A549 (cell line): ENCODE data around the gene LANCL1.

Experiments
- CHD4 ChIP-seq: fragments of 200-600 bp; sonication (generic); IDR thresholded peaks from 2 replicates; pipeline ENCODE4 v1.6.1; 2016; ENCODE audit warnings: antibody characterized with exemption, mild to moderate bottlenecking, borderline replicate concordance
- GATA3 ChIP-seq: IDR thresholded peaks from 2 replicates; pipeline ENCODE4 v1.6.1; 2012; ENCODE audit warnings: borderline replicate concordance
- HDAC2 ChIP-seq: fragments of 200-600 bp; sonication (generic); IDR thresholded peaks from 2 replicates; pipeline ENCODE4 v1.6.1; 2016
- HOXB5 ChIP-seq: fragments of 250-450 bp; sonication (Bioruptor Pico); IDR thresholded peaks from 2 replicates; pipeline ENCODE4 v1.5.0; 2020; ENCODE audit warnings: mild to moderate bottlenecking, moderate library complexity
- MYC ChIP-seq: IDR thresholded peaks from 2 replicates; pipeline ENCODE4 v1.6.1; 2012; ENCODE audit warnings: mild to moderate bottlenecking, inconsistent platforms, low read length, improper control_type of control experiment, borderline replicate concordance
- NPAS2 ChIP-seq: fragments of 250-450 bp; sonication (Bioruptor Pico); IDR thresholded peaks from 2 replicates; pipeline ENCODE4 v1.8.0; 2022; ENCODE audit warnings: mild to moderate bottlenecking, moderate library complexity, borderline replicate concordance
- POLR2A ChIP-seq: IDR thresholded peaks from 2 replicates; pipeline ENCODE4 v1.6.1; 2012; ENCODE audit warnings: mild to moderate bottlenecking, low read length
- POLR2AphosphoS2 ChIP-seq: conservative IDR thresholded peaks from 2 replicates; pipeline ENCODE4 v1.6.1; 2012; ENCODE audit warnings: low read length, improper control_type of control experiment, inconsistent platforms
- TF ChIP-seq, protein P1 (sequence below): IDR thresholded peaks from 2 replicates; pipeline ENCODE4 v1.6.1; 2012
- TF ChIP-seq, protein P2 (sequence below): fragments of 150-350 bp; IDR thresholded peaks from 2 replicates; pipeline ENCODE4 v1.6.1; 2014; ENCODE audit warnings: low read depth, mild to moderate bottlenecking, low read length
- TF ChIP-seq, protein P3 (sequence below): fragments of >200 bp; sonication (Bioruptor Twin); formaldehyde crosslinking; IDR thresholded peaks from 3 replicates; pipeline ENCODE4 v1.5.1; 2016

DNA sequence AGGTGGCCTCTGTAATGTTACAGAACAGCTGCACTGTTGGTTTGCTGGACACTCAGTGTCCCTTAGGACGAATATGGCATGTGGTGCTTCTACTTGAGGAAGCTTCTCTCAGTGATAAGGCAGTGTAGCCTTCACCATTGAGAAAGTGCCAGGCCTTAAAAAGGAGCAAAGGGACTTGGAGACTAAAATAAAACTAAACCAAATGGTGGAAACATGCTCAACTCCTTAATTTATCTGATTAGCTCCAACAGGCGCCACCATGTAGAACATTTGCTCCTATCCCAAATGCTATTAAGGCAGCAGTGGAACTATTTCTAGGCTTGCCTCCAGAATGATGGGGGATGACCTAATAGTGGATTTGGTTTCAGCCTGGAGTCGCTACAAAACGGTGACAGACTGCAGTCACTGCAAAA, 84.1 kb downstream of the LANCL1 start:
- TF ChIP-seq POLR2A (no peak), CHD4 (no peak), NPAS2 (CRISPR knock-in tag) (no peak), GATA3 (no peak), HDAC2 (no peak), MYC (no peak), HOXB5 (no peak), POLR2AphosphoS2 (no peak)
- TF ChIP-seq, protein P1, sequence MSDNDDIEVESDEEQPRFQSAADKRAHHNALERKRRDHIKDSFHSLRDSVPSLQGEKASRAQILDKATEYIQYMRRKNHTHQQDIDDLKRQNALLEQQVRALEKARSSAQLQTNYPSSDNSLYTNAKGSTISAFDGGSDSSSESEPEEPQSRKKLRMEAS = no peak
- TF ChIP-seq, protein P2, sequence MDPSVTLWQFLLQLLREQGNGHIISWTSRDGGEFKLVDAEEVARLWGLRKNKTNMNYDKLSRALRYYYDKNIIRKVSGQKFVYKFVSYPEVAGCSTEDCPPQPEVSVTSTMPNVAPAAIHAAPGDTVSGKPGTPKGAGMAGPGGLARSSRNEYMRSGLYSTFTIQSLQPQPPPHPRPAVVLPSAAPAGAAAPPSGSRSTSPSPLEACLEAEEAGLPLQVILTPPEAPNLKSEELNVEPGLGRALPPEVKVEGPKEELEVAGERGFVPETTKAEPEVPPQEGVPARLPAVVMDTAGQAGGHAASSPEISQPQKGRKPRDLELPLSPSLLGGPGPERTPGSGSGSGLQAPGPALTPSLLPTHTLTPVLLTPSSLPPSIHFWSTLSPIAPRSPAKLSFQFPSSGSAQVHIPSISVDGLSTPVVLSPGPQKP = no peak
- TF ChIP-seq, protein P3, sequence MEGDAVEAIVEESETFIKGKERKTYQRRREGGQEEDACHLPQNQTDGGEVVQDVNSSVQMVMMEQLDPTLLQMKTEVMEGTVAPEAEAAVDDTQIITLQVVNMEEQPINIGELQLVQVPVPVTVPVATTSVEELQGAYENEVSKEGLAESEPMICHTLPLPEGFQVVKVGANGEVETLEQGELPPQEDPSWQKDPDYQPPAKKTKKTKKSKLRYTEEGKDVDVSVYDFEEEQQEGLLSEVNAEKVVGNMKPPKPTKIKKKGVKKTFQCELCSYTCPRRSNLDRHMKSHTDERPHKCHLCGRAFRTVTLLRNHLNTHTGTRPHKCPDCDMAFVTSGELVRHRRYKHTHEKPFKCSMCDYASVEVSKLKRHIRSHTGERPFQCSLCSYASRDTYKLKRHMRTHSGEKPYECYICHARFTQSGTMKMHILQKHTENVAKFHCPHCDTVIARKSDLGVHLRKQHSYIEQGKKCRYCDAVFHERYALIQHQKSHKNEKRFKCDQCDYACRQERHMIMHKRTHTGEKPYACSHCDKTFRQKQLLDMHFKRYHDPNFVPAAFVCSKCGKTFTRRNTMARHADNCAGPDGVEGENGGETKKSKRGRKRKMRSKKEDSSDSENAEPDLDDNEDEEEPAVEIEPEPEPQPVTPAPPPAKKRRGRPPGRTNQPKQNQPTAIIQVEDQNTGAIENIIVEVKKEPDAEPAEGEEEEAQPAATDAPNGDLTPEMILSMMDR = no peak
